Measurements from ENCODE around the gene UBAP1.

GRCh38 chr9:34279411-34279810 is 100.6 kb downstream of the UBAP1 start:
- TF ChIP-seq RAD21 (CRISPR knock-in tag; conservative IDR thresholded peaks at IDR 0.05 in 1 of 2, IDR thresholded peaks at IDR 0.05 in 1 of 2): no peak
- TF ChIP-seq, protein P1, sequence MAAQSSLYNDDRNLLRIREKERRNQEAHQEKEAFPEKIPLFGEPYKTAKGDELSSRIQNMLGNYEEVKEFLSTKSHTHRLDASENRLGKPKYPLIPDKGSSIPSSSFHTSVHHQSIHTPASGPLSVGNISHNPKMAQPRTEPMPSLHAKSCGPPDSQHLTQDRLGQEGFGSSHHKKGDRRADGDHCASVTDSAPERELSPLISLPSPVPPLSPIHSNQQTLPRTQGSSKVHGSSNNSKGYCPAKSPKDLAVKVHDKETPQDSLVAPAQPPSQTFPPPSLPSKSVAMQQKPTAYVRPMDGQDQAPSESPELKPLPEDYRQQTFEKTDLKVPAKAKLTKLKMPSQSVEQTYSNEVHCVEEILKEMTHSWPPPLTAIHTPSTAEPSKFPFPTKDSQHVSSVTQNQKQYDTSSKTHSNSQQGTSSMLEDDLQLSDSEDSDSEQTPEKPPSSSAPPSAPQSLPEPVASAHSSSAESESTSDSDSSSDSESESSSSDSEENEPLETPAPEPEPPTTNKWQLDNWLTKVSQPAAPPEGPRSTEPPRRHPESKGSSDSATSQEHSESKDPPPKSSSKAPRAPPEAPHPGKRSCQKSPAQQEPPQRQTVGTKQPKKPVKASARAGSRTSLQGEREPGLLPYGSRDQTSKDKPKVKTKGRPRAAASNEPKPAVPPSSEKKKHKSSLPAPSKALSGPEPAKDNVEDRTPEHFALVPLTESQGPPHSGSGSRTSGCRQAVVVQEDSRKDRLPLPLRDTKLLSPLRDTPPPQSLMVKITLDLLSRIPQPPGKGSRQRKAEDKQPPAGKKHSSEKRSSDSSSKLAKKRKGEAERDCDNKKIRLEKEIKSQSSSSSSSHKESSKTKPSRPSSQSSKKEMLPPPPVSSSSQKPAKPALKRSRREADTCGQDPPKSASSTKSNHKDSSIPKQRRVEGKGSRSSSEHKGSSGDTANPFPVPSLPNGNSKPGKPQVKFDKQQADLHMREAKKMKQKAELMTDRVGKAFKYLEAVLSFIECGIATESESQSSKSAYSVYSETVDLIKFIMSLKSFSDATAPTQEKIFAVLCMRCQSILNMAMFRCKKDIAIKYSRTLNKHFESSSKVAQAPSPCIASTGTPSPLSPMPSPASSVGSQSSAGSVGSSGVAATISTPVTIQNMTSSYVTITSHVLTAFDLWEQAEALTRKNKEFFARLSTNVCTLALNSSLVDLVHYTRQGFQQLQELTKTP (IDR thresholded peaks at IDR 0.05; ENCODE audit: low read depth in 1 of 2, partially characterized antibody in 2 of 2): no peak
- TF ChIP-seq SRF (CRISPR knock-in tag; IDR thresholded peaks at IDR 0.05): no peak
- TF ChIP-seq TAF1 (IDR thresholded peaks at IDR 0.05; ENCODE audit: control insufficient read depth, extremely low read depth, insufficient read depth, low read length, severe bottlenecking): no peak
